Stomach (tissue), 4 donors: ENCODE results near the gene FPR3.

Experiments
- CTCF ChIP-seq, 7 experiments: fragments of 450-650 bp in 4 of 7; fragments of 200-600 bp in 3 of 7; sonication (generic) in 3 of 7; IDR thresholded peaks; one replicate each; pipeline ENCODE4 v1.5.1; 2016 to 2019; ENCODE audit warnings: antibody characterized with exemption in 7 of 7, control low read depth in 2 of 7, mild to moderate bottlenecking in 1 of 7
- POLR2A ChIP-seq, 4 donors: fragments of 450-650 bp; IDR thresholded peaks; one replicate each; pipeline ENCODE4 v1.6.1; 2016; ENCODE audit warnings: antibody characterized with exemption in 4 of 4, control low read depth in 2 of 4, mild to moderate bottlenecking in 1 of 4, moderate library complexity in 1 of 4

GRCh38 chr19:51811344-51811743, 16.4 kb downstream of the FPR3 start:
- TF ChIP-seq CTCF (IDR thresholded peaks at IDR 0.05) (no peak), POLR2A (IDR thresholded peaks at IDR 0.05) (no peak)
